OCI-LY7 (cell line): Measurements from ENCODE around the gene PSME3IP1. TPM values are rescaled to one million over a fixed set of nuclear protein-coding genes. Genes with fewer than 3 reads are reported as not detected.

Experiments used
- BruUV-seq: library from RNA; stranded (reverse); fragments of 400-500 nt; replicated peaks from 2 replicates; lab custom pipeline; 2021; lab: Mats Ljungman, UMichigan
- CTCF ChIA-PET: fragments of 300-600 bp; sonication (Branson Sonifier 250); formaldehyde crosslinking; loops from one replicate; lab custom pipeline; 2022; ENCODE audit warnings: antibody characterized with exemption; ENCODE audit not compliant: unreplicated experiment; lab: Charles Lee
- POLR2A ChIA-PET: fragments of 300-600 bp; sonication (Branson Sonifier 250); formaldehyde crosslinking; loops from one replicate; lab custom pipeline; 2022; ENCODE audit warnings: antibody characterized with exemption; lab: Charles Lee
- DNase-seq: peaks from one replicate; pipeline ENCODE4 v3.0.0-alpha.2; 2015; ENCODE audit warnings: low spot score
- H2AFZ ChIP-seq: fragments of 200-600 bp; sonication (generic), shearing (Covaris generic); 2 replicates; pipeline ENCODE4 v1.6.1; 2014; ENCODE audit warnings: mild to moderate bottlenecking, antibody characterized with exemption, low read length, moderate library complexity
- H3K27ac ChIP-seq: fragments of 200-600 bp; sonication (generic); 2 replicates; pipeline ENCODE4 v1.5.1; 2014; ENCODE audit warnings: mixed run types, low read depth, mild to moderate bottlenecking, moderate library complexity, low read length, inconsistent platforms; ENCODE audit not compliant: poor library complexity, severe bottlenecking
- H3K36me3 ChIP-seq: fragments of 200-600 bp; sonication (generic); 2 replicates; pipeline ENCODE4 v1.6.1; 2014; ENCODE audit warnings: mild to moderate bottlenecking, antibody characterized with exemption, low read length, moderate library complexity, mixed read lengths; ENCODE audit not compliant: insufficient read depth
- H3K4me1 ChIP-seq: fragments of 200-600 bp; sonication (generic); 2 replicates; pipeline ENCODE4 v1.5.1; 2014; ENCODE audit warnings: mild to moderate bottlenecking, low read length; ENCODE audit not compliant: insufficient read depth, poor library complexity, severe bottlenecking
- H3K4me2 ChIP-seq: fragments of 200-600 bp; sonication (generic); 2 replicates; pipeline ENCODE4 v1.6.1; 2014; ENCODE audit warnings: mild to moderate bottlenecking, low read length
- H3K4me3 ChIP-seq: fragments of 200-600 bp; sonication (generic); 2 replicates; pipeline ENCODE4 v1.5.1; 2014; ENCODE audit warnings: mild to moderate bottlenecking, low read depth, low read length; ENCODE audit not compliant: poor library complexity, severe bottlenecking
- H3K79me2 ChIP-seq: fragments of 200-600 bp; sonication (generic); 2 replicates; pipeline ENCODE4 v1.6.1; 2016; ENCODE audit warnings: low read depth, mild to moderate bottlenecking, low read length, moderate library complexity, mixed read lengths; ENCODE audit not compliant: insufficient read depth
- H3K9me2 ChIP-seq: fragments of 200-600 bp; sonication (generic); 2 replicates; pipeline ENCODE4 v1.6.1; 2016; ENCODE audit warnings: mild to moderate bottlenecking, low read length, mixed read lengths; ENCODE audit not compliant: insufficient read depth
- H3K9me3 ChIP-seq: fragments of 200-600 bp; sonication (generic); 2 replicates; pipeline ENCODE4 v1.6.1; 2014; ENCODE audit warnings: mild to moderate bottlenecking, mixed run types, low read length, mixed read lengths
- H4K20me1 ChIP-seq: fragments of 200-600 bp; sonication (generic); 2 replicates; pipeline ENCODE4 v1.6.1; 2014; ENCODE audit warnings: mild to moderate bottlenecking, antibody characterized with exemption, low read length, moderate library complexity, mixed read lengths; ENCODE audit not compliant: insufficient read depth
- EZH2phosphoT487 ChIP-seq: fragments of 200-600 bp; sonication (generic); IDR thresholded peaks from 2 replicates; pipeline ENCODE4 v1.6.1; 2018; ENCODE audit warnings: low read depth, borderline replicate concordance, mild to moderate bottlenecking, mixed run types, antibody characterized with exemption, low read length, moderate library complexity, mixed read lengths
- intact Hi-C: fragments of 100-400 bp; cut with micrococcal nuclease; formaldehyde crosslinking; loops from one replicate; pipeline ENCODE4 v1.10.0; 2022; ENCODE audit not compliant: unreplicated experiment
- total RNA-seq, 2 experiments: library from RNA; depleted of rRNA in 1 of 2; stranded (reverse); fragments of >200 nt in 1 of 2; shearing (Covaris generic) in 1 of 2; gene quantifications; 2 replicates each; pipeline ENCODE4 v1.2.3, GENCODE V29; 2014 to 2022
- TF ChIP-seq, protein P1 (sequence below): fragments of 200-600 bp; sonication (generic); conservative IDR thresholded peaks from 2 replicates; pipeline ENCODE4 v1.5.1; 2014; ENCODE audit warnings: mild to moderate bottlenecking, antibody characterized with exemption, low read length, moderate library complexity, mixed read lengths

PSME3IP1 gene
- total RNA-seq, 2 experiments from 2014 or later: 89.5 to 152 TPM

- no peaks in the 10 kb centered on the region for H3K9me3 ChIP-seq
- no TSS peak for BruUV-seq
- H4K20me1 ChIP-seq: no peaks in the 10 kb centered on the region
- ChIA-PET CTCF (no interaction called here), POLR2A (interaction anchor here (1.0 kb wide), 2 partner anchors 9 to 11 kb away, joined by 3 to 5 read pairs; partner anchors contain the start of gene PSME3IP1)
- H3K4me1 ChIP-seq: no peaks in the 10 kb centered on the region
- no peak overlapping the region for H2AFZ ChIP-seq
- H3K4me2 ChIP-seq: no peak overlapping the region
- intact Hi-C loops: no loop called here
- TF ChIP-seq, protein P1, sequence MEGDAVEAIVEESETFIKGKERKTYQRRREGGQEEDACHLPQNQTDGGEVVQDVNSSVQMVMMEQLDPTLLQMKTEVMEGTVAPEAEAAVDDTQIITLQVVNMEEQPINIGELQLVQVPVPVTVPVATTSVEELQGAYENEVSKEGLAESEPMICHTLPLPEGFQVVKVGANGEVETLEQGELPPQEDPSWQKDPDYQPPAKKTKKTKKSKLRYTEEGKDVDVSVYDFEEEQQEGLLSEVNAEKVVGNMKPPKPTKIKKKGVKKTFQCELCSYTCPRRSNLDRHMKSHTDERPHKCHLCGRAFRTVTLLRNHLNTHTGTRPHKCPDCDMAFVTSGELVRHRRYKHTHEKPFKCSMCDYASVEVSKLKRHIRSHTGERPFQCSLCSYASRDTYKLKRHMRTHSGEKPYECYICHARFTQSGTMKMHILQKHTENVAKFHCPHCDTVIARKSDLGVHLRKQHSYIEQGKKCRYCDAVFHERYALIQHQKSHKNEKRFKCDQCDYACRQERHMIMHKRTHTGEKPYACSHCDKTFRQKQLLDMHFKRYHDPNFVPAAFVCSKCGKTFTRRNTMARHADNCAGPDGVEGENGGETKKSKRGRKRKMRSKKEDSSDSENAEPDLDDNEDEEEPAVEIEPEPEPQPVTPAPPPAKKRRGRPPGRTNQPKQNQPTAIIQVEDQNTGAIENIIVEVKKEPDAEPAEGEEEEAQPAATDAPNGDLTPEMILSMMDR: no peak
- no peak for TF ChIP-seq EZH2phosphoT487
- peaks cover 5% of the 10 kb centered on the region for H3K36me3 ChIP-seq
- H3K4me3 ChIP-seq: no peak overlapping the region
- H3K9me2 ChIP-seq: no peaks in the 10 kb centered on the region
- H3K27ac ChIP-seq: no peak overlapping the region
- DNase-seq: no peak
- peaks cover 37% of the 10 kb centered on the region for H3K79me2 ChIP-seq
Measured at GRCh38 chr16:57194512-57194911, 8.7 kb upstream of the PSME3IP1 start.

- Histone ChIP-seq H3K9me2 (no peaks in the 10 kb centered on the region), H3K9me3 (no peaks in the 10 kb centered on the region), H3K4me3 (no peak overlapping the region), H3K36me3 (peaks cover 10% of the 10 kb centered on the region), H3K4me1 (peaks cover 3% of the 10 kb centered on the region), H2AFZ (no peak overlapping the region), H3K79me2 (peaks cover 53% of the 10 kb centered on the region), H3K4me2 (no peak overlapping the region), H3K27ac (no peak overlapping the region), H4K20me1 (no peaks in the 10 kb centered on the region)
- no peak for DNase-seq
- POLR2A ChIA-PET: interaction anchor here (0.6 to 0.7 kb wide), 2 partner anchors 18 to 20 kb away, joined by 4 to 8 read pairs; no protein-coding TSS in a partner anchor
- intact Hi-C loops: no loop called here
- no peak for TF ChIP-seq EZH2phosphoT487
- TF ChIP-seq, protein P1: no peak
- BruUV-seq: no TSS peak
- CTCF ChIA-PET: no interaction called here
Measured at GRCh38 chr16:57192720-57193486, 7.1 kb upstream of the PSME3IP1 start.

- ChIA-PET POLR2A (interaction anchor here (0.6 kb wide), 1 partner anchor 19 kb away, joined by 4 read pairs; no protein-coding TSS in a partner anchor), CTCF (no interaction called here)
- no peak overlapping the region for H3K4me2 ChIP-seq
- no peaks in the 10 kb centered on the region for H3K9me3 ChIP-seq
- intact Hi-C loops: no loop called here
- no peak overlapping the region for H3K27ac ChIP-seq
- BruUV-seq: no TSS peak
- H3K4me3 ChIP-seq: no peak overlapping the region
- no peaks in the 10 kb centered on the region for H4K20me1 ChIP-seq
- TF ChIP-seq, protein P1: no peak
- TF ChIP-seq EZH2phosphoT487: no peak
- DNase-seq: no peak
- no peaks in the 10 kb centered on the region for H3K9me2 ChIP-seq
- H3K36me3 ChIP-seq: peaks cover 10% of the 10 kb centered on the region
- H3K4me1 ChIP-seq: peaks cover 7% of the 10 kb centered on the region
- H2AFZ ChIP-seq: no peak overlapping the region
- peaks cover 61% of the 10 kb centered on the region for H3K79me2 ChIP-seq
Measured at GRCh38 chr16:57192146-57192545, 6.3 kb upstream of the PSME3IP1 start.
